Neural progenitor cell (in vitro differentiated cells): ENCODE data around the gene GAREM2. TPM values are rescaled to one million over a fixed set of nuclear protein-coding genes. Genes with fewer than 3 reads are reported as not detected.
A peak's percentile ranks its signal among the peaks of the same experiment; 100 is the strongest.

Experiments
- DNase-seq: peaks from one replicate; pipeline ENCODE4 v3.0.0-alpha.2; 2016; ENCODE audit warnings: low spot score
- H2AFZ ChIP-seq: fragments of 200-600 bp; sonication (generic); replicated peaks from 2 replicates; pipeline ENCODE4 v1.6.1; 2016; ENCODE audit warnings: antibody characterized with exemption
- H3F3A ChIP-seq: fragments of 200-600 bp; sonication (generic); 2 replicates; pipeline ENCODE4 v1.6.1; 2016; ENCODE audit warnings: antibody characterized with exemption, low read depth
- H3K27ac ChIP-seq: fragments of 200-600 bp; sonication (generic); 2 replicates; pipeline ENCODE4 v1.5.1; 2016; ENCODE audit warnings: mild to moderate bottlenecking
- H3K27me3 ChIP-seq: fragments of 200-600 bp; sonication (generic); 2 replicates; pipeline ENCODE4 v1.6.1; 2016; ENCODE audit warnings: mild to moderate bottlenecking, moderate library complexity
- H3K36me3 ChIP-seq: fragments of 200-600 bp; sonication (generic); 2 replicates; pipeline ENCODE4 v1.5.1; 2016
- H3K4me1 ChIP-seq: fragments of 200-600 bp; sonication (generic); 2 replicates; pipeline ENCODE4 v1.6.1; 2016; ENCODE audit warnings: mixed run types
- H3K4me2 ChIP-seq: fragments of 200-600 bp; sonication (generic); 2 replicates; pipeline ENCODE4 v1.6.1; 2016
- H3K4me3 ChIP-seq: fragments of 200-600 bp; sonication (generic); 2 replicates; pipeline ENCODE4 v1.5.1; 2016
- H3K79me2 ChIP-seq: fragments of 200-600 bp; sonication (generic); 2 replicates; pipeline ENCODE4 v1.6.1; 2016; ENCODE audit warnings: low read depth
- H3K9ac ChIP-seq: fragments of 200-600 bp; sonication (generic); 2 replicates; pipeline ENCODE4 v1.6.1; 2016
- H3K9me3 ChIP-seq: fragments of 200-600 bp; sonication (generic); 2 replicates; pipeline ENCODE4 v1.5.1; 2016; ENCODE audit warnings: low read depth
- H4K20me1 ChIP-seq: fragments of 200-600 bp; sonication (generic); 2 replicates; pipeline ENCODE4 v1.6.1; 2016; ENCODE audit warnings: low read depth
- H3K27ac Mint-ChIP-seq: 3 replicates; pipeline ENCODE4 v1.8.0; 2021; ENCODE audit warnings: mixed read lengths
- H3K27me3 Mint-ChIP-seq: 2 replicates; pipeline ENCODE4 v1.8.0; 2022; ENCODE audit warnings: low read depth, mild to moderate bottlenecking, inconsistent platforms, moderate library complexity, mixed read lengths; ENCODE audit not compliant: insufficient read depth
- H3K36me3 Mint-ChIP-seq: 3 replicates; pipeline ENCODE4 v1.8.0; 2021; ENCODE audit warnings: mixed read lengths
- H3K4me1 Mint-ChIP-seq: 3 replicates; pipeline ENCODE4 v1.8.0; 2021; ENCODE audit warnings: mixed read lengths
- H3K4me3 Mint-ChIP-seq: 3 replicates; pipeline ENCODE4 v1.8.0; 2021; ENCODE audit warnings: mild to moderate bottlenecking, moderate library complexity, mixed read lengths
- H3K9me3 Mint-ChIP-seq: 3 replicates; pipeline ENCODE4 v1.8.0; 2020; ENCODE audit warnings: mixed read lengths
- EZH2 ChIP-seq: fragments of 200-600 bp; sonication (generic); IDR thresholded peaks from 2 replicates; pipeline ENCODE4 v1.6.1; 2017; ENCODE audit warnings: antibody characterized with exemption, mild to moderate bottlenecking, moderate library complexity
- EZH2phosphoT487 ChIP-seq: fragments of 200-600 bp; sonication (generic); IDR thresholded peaks from 2 replicates; pipeline ENCODE4 v1.6.1; 2017; ENCODE audit warnings: antibody characterized with exemption
- total RNA-seq: library from RNA; depleted of rRNA; stranded (reverse); fragments of >200 nt; gene quantifications from 2 replicates; pipeline ENCODE4 v1.2.3, GENCODE V29; 2015; ENCODE audit warnings: low replicate concordance
- TF ChIP-seq, protein P1 (sequence below): fragments of 200-600 bp; sonication (generic); IDR thresholded peaks from 2 replicates; pipeline ENCODE4 v1.5.1; 2017; ENCODE audit warnings: antibody characterized with exemption, mild to moderate bottlenecking

The GAREM2 gene
- total RNA-seq, 1 donor from 2014 or later: 20.0 TPM

DNA sequence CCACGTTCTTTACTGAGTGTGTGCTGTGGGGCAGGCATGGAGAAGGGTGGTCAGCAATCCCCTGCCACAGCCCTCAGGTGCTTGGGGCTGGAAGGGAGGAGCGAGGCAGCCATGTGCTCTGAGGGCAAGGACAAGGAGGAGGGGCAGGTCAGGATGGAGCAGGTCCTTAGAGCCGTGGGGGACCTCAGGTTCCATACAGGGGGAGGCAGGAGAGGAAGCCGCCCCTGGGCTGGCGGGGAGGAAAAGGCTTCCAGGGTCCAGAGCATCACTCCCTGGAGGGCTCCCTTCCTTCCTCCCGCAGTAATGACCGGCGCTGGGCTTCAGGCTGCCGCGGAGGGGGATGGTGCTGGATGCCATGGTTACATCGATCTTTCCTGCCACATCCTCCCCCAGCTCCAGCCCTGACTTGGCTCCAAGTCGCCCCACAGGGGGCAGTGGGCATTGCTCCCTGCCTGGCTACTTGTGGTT lies 6.6 kb downstream of the GAREM2 start:
- Histone ChIP-seq H3K36me3 (no peaks in the 10 kb centered on the region), H4K20me1 (peaks cover 65% of the 10 kb centered on the region), H3K79me2 (peaks cover 11% of the 10 kb centered on the region), H3K4me1 (peaks cover 30% of the 10 kb centered on the region), H3K27me3 (peaks cover 21% of the 10 kb centered on the region), H2AFZ (peak overlapping the region; percentile 54), H3K9me3 (no peaks in the 10 kb centered on the region), H3K27ac (no peak overlapping the region), H3F3A (peaks cover 21% of the 10 kb centered on the region), H3K4me2 (peak overlapping the region; percentile 91), H3K4me3 (peak overlapping the region; percentile 62), H3K9ac (no peak overlapping the region)
- peak; percentile 53 for DNase-seq
- Mint-ChIP-seq H3K9me3 (peaks cover 3% of the 10 kb centered on the region), H3K27me3 (peaks cover 11% of the 10 kb centered on the region), H3K36me3 (peaks cover 9% of the 10 kb centered on the region), H3K4me1 (peaks cover 42% of the 10 kb centered on the region), H3K27ac (peak overlapping the region; percentile 90), H3K4me3 (peak overlapping the region; percentile 80)
- TF ChIP-seq, protein P1, sequence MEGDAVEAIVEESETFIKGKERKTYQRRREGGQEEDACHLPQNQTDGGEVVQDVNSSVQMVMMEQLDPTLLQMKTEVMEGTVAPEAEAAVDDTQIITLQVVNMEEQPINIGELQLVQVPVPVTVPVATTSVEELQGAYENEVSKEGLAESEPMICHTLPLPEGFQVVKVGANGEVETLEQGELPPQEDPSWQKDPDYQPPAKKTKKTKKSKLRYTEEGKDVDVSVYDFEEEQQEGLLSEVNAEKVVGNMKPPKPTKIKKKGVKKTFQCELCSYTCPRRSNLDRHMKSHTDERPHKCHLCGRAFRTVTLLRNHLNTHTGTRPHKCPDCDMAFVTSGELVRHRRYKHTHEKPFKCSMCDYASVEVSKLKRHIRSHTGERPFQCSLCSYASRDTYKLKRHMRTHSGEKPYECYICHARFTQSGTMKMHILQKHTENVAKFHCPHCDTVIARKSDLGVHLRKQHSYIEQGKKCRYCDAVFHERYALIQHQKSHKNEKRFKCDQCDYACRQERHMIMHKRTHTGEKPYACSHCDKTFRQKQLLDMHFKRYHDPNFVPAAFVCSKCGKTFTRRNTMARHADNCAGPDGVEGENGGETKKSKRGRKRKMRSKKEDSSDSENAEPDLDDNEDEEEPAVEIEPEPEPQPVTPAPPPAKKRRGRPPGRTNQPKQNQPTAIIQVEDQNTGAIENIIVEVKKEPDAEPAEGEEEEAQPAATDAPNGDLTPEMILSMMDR: no peak
- TF ChIP-seq EZH2 (no peak), EZH2phosphoT487 (no peak)

- H3K9me3 ChIP-seq: no peaks in the 10 kb centered on the region
- H3K27ac Mint-ChIP-seq: no peak overlapping the region
Observed at GRCh38 chr2:26182441-26182840, 9.6 kb downstream of the GAREM2 start.

GRCh38 chr2:26182887-26183630 lies 10.2 kb downstream of the GAREM2 start:
- H3K4me1 Mint-ChIP-seq: peaks cover 21% of the 10 kb centered on the region
- no peaks in the 10 kb centered on the region for H3K36me3 ChIP-seq

More at GRCh38 chr2:26182441-26182840, 9.6 kb downstream of the GAREM2 start:
- H3K4me3 Mint-ChIP-seq: no peak overlapping the region
- Histone ChIP-seq H2AFZ (no peak overlapping the region), H3K9ac (no peak overlapping the region), H3K79me2 (no peaks in the 10 kb centered on the region), H3K27me3 (peaks cover 33% of the 10 kb centered on the region), H3F3A (peaks cover 26% of the 10 kb centered on the region), H3K4me1 (peaks cover 16% of the 10 kb centered on the region), H3K4me2 (no peak overlapping the region), H4K20me1 (peaks cover 54% of the 10 kb centered on the region), H3K27ac (no peak overlapping the region), H3K4me3 (no peak overlapping the region), H3K36me3 (no peaks in the 10 kb centered on the region)
- H3K4me1 Mint-ChIP-seq: peaks cover 19% of the 10 kb centered on the region
- TF ChIP-seq, protein P1: no peak
- TF ChIP-seq EZH2 (no peak), EZH2phosphoT487 (no peak)
- no peak for DNase-seq
- peaks cover 5% of the 10 kb centered on the region for H3K36me3 Mint-ChIP-seq
- H3K27me3 Mint-ChIP-seq: peaks cover 9% of the 10 kb centered on the region
- peaks cover 3% of the 10 kb centered on the region for H3K9me3 Mint-ChIP-seq

More at GRCh38 chr2:26182887-26183630, 10.2 kb downstream of the GAREM2 start:
- Histone ChIP-seq H3K27ac (no peak overlapping the region), H3K9me3 (no peaks in the 10 kb centered on the region), H3K4me3 (no peak overlapping the region), H4K20me1 (peaks cover 49% of the 10 kb centered on the region), H3K9ac (no peak overlapping the region), H2AFZ (no peak overlapping the region), H3K27me3 (peaks cover 33% of the 10 kb centered on the region), H3K4me2 (no peak overlapping the region), H3K79me2 (no peaks in the 10 kb centered on the region), H3F3A (peaks cover 22% of the 10 kb centered on the region), H3K4me1 (peaks cover 16% of the 10 kb centered on the region)
- DNase-seq: no peak
- H3K27me3 Mint-ChIP-seq: peaks cover 8% of the 10 kb centered on the region
- TF ChIP-seq, protein P1: no peak
- no peak for TF ChIP-seq EZH2
- no peak for TF ChIP-seq EZH2phosphoT487
- peaks cover 7% of the 10 kb centered on the region for H3K36me3 Mint-ChIP-seq
- no peak overlapping the region for H3K27ac Mint-ChIP-seq
- H3K9me3 Mint-ChIP-seq: peaks cover 3% of the 10 kb centered on the region
- no peak overlapping the region for H3K4me3 Mint-ChIP-seq
